Measurements from ENCODE around the gene H2BK1.

H2BK1 gene

DNA sequence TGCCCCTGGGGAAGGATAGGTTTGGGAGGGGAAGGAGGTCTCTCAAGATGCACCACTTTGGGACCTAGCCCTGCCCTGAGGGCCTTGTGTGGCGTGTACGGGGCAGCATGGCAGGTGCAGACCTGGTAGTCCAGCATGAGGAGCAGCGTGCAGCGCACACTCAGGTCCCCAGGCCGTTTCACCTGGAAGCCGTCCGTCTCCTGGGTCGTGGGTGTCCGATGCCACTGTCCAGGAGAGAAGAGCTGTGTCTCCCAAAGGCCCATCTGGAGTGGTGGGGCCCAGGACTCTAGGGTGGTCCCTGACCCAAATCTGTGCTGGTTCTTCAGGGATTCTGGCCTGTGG, 31.4 kb upstream of the H2BK1 start:
- Histone ChIP-seq H3K36me3 (replicated peaks) (peaks cover 44% of the 10 kb centered on the region), H3K27me3 (ENCODE audit: low read depth) (no peaks in the 10 kb centered on the region), H3K9me3 (no peaks in the 10 kb centered on the region), H3K4me1 (peaks cover 19% of the 10 kb centered on the region), H3K4me3 (no peak overlapping the region)
- in situ Hi-C loops (cut with MboI; ENCODE audit: low sequenced_read_pairs), result no loop called here
- no peak for DNase-seq (ENCODE audit: low spot score in 2 of 2)

DNA sequence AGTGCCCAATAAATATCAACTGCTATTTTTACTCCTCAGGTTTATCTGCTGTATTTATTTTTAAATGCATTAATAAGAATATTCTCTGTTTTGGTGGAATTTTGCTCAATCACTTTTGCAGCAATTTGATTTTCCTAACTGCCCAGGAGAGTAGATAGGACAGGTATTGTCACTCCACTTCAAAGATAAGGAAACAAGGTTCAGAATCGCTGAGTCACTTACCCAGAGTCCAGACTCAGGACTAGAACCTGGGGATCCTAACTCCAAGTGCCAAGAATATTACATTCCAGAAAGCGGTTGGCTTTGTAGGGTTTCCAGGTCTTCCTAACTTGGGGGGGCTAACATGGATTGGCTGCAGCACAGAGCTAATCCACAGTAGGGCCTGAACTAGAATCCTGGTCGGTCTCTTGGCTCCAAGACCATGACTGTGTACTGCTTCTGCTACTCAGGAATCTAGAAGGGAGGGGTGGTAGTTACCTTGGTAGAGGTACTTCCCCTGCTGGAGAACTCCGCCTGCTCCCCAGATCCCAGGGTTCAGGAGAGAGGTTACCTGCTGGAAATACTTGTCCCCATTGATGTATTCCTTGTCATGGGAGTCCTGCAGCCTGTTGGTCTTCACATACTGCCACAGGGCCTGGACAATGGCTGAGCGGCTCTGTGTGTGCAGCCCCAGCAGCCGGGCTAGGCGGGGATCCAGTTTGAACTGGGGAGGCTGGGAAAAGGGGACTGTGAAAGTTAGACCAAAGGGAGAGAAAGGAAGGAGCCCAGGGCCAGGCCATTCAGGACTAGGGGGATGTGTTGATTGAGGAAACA, 30.9 kb upstream of the H2BK1 start:
- in situ Hi-C loops (cut with MboI; ENCODE audit: low sequenced_read_pairs), result no loop called here
- Histone ChIP-seq H3K4me3 (no peak overlapping the region), H3K9me3 (no peaks in the 10 kb centered on the region), H3K36me3 (replicated peaks) (peaks cover 50% of the 10 kb centered on the region), H3K27me3 (ENCODE audit: low read depth) (no peaks in the 10 kb centered on the region), H3K4me1 (peaks cover 16% of the 10 kb centered on the region)
- no peak for DNase-seq (ENCODE audit: low spot score in 2 of 2)

DNA sequence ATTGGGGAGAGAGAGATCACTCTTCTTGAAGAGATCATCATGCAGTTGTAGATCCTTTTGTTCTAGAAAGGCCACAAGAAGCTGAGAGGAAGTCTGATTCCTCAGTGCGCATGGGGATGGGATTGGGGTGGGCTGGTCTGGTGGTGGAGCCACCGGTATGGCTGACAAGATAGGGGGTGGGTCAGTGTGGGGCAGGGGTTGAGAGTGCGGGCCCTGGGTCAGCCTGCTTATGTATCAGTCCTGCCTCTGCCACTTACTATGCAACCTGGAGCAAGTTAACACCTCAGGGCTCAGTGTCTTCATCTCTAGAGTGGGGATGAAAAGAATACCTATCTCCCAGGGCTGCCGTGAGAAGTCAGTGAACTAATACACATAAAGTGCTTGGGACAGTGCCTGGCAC, 30.2 kb upstream of the H2BK1 start:
- H3K9me3 ChIP-seq, result no peaks in the 10 kb centered on the region
- no peaks in the 10 kb centered on the region for H3K27me3 ChIP-seq (ENCODE audit: low read depth)
- DNase-seq (ENCODE audit: low spot score in 2 of 2), result no peak
- peaks cover 56% of the 10 kb centered on the region for H3K36me3 ChIP-seq (replicated peaks)
- H3K4me3 ChIP-seq, result no peak overlapping the region
- in situ Hi-C loops (cut with MboI; ENCODE audit: low sequenced_read_pairs), result no loop called here
- peaks cover 16% of the 10 kb centered on the region for H3K4me1 ChIP-seq

DNA sequence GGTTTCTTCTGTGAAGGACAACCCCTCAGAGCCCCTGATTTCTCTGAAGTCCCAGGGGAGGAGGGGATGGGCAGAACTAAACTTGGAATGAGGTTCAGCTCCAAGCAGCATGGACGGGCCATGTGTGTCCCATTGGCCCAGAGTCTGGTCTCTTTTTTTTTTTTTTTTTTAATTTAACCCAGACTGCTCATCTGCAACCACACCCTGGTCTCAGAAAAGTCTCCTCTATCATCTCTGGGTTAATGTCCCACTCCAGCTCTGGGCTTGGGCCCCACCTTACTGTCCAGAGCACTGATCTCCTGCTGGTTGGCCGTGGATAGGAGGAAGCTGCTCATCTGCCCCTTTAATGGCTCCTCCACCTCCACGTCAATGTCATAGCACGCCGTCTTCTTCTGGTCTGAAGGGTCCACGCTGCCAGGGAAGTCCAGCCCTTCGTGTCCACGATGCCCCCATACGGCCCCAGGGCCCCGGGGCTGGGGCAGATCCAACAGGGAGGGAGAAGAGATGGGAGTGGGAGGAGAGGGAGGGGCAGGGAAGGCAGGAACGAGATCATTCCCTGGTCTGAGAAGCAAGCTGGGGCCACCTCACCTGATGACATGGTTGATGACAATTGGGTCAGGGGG, 29.7 kb upstream of the H2BK1 start:
- H3K4me1 ChIP-seq, result peaks cover 12% of the 10 kb centered on the region
- no peak for DNase-seq (ENCODE audit: low spot score in 2 of 2)
- in situ Hi-C loops (cut with MboI; ENCODE audit: low sequenced_read_pairs), result no loop called here
- H3K36me3 ChIP-seq (replicated peaks), result peaks cover 62% of the 10 kb centered on the region
- H3K27me3 ChIP-seq (ENCODE audit: low read depth), result no peaks in the 10 kb centered on the region
- no peaks in the 10 kb centered on the region for H3K9me3 ChIP-seq
- no peak overlapping the region for H3K4me3 ChIP-seq

DNA sequence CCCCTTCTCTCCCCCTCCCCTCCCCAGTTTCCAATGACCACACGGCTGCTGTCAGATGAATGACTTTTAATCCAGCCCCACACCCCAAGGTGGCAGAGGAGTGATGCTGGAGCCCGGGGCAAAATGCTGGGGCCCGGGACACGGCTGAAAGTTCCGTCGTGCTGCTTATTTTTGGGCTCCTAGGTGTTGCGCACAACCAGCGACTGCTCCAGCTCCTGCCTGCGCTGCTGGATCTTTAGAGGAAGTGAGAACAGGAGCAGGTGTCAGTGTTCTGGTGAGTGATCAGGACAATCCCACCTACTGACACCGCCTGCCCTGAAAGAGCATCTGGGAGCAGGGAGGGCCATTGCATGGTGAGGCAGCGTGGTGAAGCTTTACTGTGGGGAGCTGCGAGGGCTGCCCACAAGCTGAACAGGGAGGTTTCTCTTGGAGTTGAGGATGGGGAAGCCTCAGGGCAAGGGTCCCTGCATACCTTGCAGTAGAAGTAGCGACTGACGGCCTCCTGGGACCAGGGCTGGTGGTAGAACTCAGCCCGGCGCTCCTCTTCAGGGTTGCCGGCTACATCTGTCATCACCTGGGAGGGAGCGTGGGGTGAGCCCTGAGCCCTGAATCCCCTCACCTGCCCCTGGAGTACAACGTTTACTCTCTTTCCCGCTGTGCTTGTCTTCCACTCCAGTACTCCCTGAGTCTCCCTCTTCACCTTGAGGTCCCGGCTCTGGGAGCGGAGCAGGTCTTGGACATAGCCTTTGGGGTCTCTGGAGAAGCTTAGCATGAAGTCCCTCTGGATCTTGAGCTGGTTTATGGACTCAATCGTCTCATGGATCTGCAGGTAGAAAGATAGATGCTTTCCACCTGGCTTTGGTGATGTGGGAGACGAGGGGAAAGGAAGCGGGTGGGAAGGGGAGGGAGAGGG, 28.9 kb upstream of the H2BK1 start:
- no peaks in the 10 kb centered on the region for H3K27me3 ChIP-seq (ENCODE audit: low read depth)
- no peak overlapping the region for H3K4me3 ChIP-seq
- no peak for DNase-seq (ENCODE audit: low spot score in 2 of 2)
- H3K4me1 ChIP-seq, result 0 out of 2 replicates have a peak, but pooled peaks cover 6% of the 10 kb centered on the region
- H3K36me3 ChIP-seq (replicated peaks), result peaks cover 70% of the 10 kb centered on the region
- in situ Hi-C loops (cut with MboI; ENCODE audit: low sequenced_read_pairs), result no loop called here
- H3K9me3 ChIP-seq, result no peaks in the 10 kb centered on the region

DNA sequence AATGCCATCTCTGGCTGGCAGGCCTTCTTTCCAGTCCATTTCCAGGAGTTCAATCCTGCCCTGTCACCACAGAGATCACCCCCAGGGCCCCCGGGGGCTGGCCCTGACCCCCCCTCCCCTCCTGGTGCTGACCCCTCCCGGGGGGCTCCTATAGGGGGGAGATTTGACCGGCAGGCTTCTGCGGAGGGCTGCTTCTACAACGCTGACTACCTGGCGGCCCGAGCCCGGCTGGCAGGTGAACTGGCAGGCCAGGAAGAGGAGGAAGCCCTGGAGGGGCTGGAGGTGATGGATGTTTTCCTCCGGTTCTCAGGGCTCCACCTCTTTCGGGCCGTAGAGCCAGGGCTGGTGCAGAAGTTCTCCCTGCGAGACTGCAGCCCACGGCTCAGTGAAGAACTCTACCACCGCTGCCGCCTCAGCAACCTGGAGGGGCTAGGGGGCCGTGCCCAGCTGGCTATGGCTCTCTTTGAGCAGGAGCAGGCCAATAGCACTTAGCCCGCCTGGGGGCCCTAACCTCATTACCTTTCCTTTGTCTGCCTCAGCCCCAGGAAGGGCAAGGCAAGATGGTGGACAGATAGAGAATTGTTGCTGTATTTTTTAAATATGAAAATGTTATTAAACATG, 28.0 kb upstream of the H2BK1 start:
- peaks cover 5% of the 10 kb centered on the region for H3K4me1 ChIP-seq
- no peaks in the 10 kb centered on the region for H3K9me3 ChIP-seq
- H3K36me3 ChIP-seq (replicated peaks), result peaks cover 73% of the 10 kb centered on the region
- DNase-seq (ENCODE audit: low spot score in 2 of 2), result no peak
- no peak overlapping the region for H3K4me3 ChIP-seq
- in situ Hi-C loops (cut with MboI; ENCODE audit: low sequenced_read_pairs), result no loop called here
- no peaks in the 10 kb centered on the region for H3K27me3 ChIP-seq (ENCODE audit: low read depth)

DNA sequence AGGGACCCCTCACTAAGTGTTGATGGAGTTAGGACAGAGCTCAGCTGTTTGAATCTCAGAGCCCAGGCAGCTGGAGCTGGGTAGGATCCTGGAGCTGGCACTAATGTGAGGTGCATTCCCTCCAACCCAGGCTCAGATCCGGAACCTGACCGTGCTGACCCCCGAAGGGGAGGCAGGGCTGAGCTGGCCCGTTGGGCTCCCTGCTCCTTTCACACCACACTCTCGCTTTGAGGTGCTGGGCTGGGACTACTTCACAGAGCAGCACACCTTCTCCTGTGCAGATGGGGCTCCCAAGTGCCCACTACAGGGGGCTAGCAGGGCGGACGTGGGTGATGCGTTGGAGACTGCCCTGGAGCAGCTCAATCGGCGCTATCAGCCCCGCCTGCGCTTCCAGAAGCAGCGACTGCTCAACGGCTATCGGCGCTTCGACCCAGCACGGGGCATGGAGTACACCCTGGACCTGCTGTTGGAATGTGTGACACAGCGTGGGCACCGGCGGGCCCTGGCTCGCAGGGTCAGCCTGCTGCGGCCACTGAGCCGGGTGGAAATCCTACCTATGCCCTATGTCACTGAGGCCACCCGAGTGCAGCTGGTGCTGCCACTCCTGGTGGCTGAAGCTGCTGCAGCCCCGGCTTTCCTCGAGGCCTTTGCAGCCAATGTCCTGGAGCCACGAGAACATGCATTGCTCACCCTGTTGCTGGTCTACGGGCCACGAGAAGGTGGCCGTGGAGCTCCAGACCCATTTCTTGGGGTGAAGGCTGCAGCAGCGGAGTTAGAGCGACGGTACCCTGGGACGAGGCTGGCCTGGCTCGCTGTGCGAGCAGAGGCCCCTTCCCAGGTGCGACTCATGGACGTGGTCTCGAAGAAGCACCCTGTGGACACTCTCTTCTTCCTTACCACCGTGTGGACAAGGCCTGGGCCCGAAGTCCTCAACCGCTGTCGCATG, 27.2 kb upstream of the H2BK1 start:
- Histone ChIP-seq H3K36me3 (replicated peaks) (peaks cover 77% of the 10 kb centered on the region), H3K9me3 (no peaks in the 10 kb centered on the region), H3K27me3 (ENCODE audit: low read depth) (no peaks in the 10 kb centered on the region), H3K4me3 (no peak overlapping the region), H3K4me1 (peaks cover 5% of the 10 kb centered on the region)
- DNase-seq (ENCODE audit: low spot score in 2 of 2), result no peak
- in situ Hi-C loops (cut with MboI; ENCODE audit: low sequenced_read_pairs), result no loop called here

DNA sequence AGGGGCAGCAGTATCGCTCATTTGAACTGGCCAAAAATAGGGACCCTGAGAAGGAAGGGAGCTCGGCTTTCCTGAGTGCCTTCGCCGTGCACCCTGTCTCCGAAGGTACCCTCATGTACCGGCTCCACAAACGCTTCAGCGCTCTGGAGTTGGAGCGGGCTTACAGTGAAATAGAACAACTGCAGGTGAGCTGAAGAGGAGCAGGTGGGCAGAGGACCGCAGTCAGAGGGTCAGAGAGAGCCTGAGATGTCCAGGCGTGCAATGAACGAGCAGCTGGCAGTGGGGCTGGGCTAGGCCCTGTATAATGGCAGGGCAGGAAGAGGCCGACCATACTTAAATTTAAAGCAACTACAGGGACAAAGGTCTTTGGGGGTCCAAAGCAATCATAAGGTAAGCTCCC, 26.1 kb upstream of the H2BK1 start:
- in situ Hi-C loops (cut with MboI; ENCODE audit: low sequenced_read_pairs), result no loop called here
- peaks cover 72% of the 10 kb centered on the region for H3K36me3 ChIP-seq (replicated peaks)

DNA sequence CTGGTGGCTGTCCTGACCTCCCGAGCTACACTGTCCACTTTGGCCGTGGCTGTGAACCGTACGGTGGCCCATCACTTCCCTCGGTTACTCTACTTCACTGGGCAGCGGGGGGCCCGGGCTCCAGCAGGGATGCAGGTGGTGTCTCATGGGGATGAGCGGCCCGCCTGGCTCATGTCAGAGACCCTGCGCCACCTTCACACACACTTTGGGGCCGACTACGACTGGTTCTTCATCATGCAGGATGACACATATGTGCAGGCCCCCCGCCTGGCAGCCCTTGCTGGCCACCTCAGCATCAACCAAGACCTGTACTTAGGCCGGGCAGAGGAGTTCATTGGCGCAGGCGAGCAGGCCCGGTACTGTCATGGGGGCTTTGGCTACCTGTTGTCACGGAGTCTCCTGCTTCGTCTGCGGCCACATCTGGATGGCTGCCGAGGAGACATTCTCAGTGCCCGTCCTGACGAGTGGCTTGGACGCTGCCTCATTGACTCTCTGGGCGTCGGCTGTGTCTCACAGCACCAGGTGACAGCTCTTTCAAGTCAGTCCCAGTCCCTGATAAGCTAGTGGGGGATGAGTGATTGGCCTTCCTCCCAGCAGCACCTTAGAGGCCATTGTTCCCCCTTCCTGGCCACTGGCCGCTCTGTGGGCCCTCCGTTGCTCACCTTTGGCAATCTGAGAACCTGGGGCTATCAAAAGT, 25.0 kb upstream of the H2BK1 start:
- no peaks in the 10 kb centered on the region for H3K27me3 ChIP-seq (ENCODE audit: low read depth)
- H3K4me1 ChIP-seq, result peaks cover 14% of the 10 kb centered on the region
- H3K4me3 ChIP-seq, result no peak overlapping the region
- in situ Hi-C loops (cut with MboI; ENCODE audit: low sequenced_read_pairs), result no loop called here
- H3K9me3 ChIP-seq, result no peaks in the 10 kb centered on the region
- no peak for DNase-seq (ENCODE audit: low spot score in 2 of 2)
- H3K36me3 ChIP-seq (replicated peaks), result peaks cover 63% of the 10 kb centered on the region

More for the DNA sequence above, 26.1 kb upstream of the H2BK1 start:
- Histone ChIP-seq H3K27me3 (ENCODE audit: low read depth) (no peaks in the 10 kb centered on the region), H3K9me3 (no peaks in the 10 kb centered on the region), H3K4me1 (peaks cover 9% of the 10 kb centered on the region), H3K4me3 (no peak overlapping the region)
- no peak for DNase-seq (ENCODE audit: low spot score in 2 of 2)

DNA sequence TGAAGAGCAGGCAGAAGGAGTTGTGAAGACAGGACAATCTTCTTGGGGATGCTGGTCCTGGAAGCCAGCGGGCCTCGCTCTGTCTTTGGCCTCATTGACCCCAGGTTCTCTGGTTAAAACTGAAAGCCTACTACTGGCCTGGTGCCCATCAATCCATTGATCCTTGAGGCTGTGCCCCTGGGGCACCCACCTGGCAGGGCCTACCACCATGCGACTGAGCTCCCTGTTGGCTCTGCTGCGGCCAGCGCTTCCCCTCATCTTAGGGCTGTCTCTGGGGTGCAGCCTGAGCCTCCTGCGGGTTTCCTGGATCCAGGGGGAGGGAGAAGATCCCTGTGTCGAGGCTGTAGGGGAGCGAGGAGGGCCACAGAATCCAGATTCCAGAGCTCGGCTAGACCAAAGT, 23.5 kb upstream of the H2BK1 start:
- Histone ChIP-seq H3K36me3 (replicated peaks) (peaks cover 53% of the 10 kb centered on the region), H3K4me3 (peak overlapping the region; percentile 89)

DNA sequence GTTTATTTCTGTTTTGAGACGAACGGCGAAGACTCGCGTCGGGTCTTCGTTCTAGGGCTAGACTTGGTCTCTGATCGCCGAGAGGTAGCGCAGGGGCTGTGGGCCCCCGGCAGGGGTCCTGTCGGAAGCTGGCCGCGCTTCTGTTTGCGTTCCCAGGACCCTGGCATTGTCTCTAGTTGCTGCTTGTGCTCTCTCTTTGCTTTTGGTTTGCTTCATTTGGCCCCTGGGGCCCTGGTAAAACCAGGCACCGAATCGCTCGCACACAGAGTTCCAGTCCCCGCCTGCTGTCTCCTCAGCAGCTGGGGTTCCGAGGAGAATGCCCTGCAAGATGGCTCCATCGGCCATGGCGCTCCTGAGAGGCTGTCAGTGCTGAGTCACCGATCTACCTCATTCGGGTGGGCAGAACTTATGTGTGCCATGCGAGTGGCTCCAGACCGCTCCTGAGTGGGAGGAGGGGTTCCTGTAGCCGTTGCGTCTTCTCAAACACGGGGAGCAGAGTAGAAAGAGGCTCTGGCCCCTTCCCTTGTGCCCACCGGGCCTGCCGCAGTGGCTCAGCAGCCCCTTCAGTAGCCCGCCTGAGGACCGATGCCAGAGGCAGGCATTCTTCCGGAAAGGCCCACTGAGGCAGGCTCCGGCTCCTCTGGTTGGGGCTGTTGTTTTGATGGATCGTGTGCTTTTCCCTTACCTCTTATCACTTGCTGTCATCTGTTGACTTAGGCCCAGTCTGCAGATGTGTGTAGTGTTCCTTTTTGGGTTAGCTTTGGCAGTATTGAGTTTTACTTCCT, 22.8 kb upstream of the H2BK1 start:
- H3K36me3 ChIP-seq (replicated peaks), result peaks cover 47% of the 10 kb centered on the region
- peak in 1 of 2 experiments; percentile 44 for DNase-seq (ENCODE audit: low spot score in 2 of 2)

More for the DNA sequence above, 23.5 kb upstream of the H2BK1 start:
- H3K27me3 ChIP-seq (ENCODE audit: low read depth), result no peaks in the 10 kb centered on the region
- H3K9me3 ChIP-seq, result no peaks in the 10 kb centered on the region
- no peak for DNase-seq (ENCODE audit: low spot score in 2 of 2)
- in situ Hi-C loops (cut with MboI; ENCODE audit: low sequenced_read_pairs), result no loop called here
- H3K4me1 ChIP-seq, result peaks cover 14% of the 10 kb centered on the region

More for the DNA sequence above, 22.8 kb upstream of the H2BK1 start:
- H3K9me3 ChIP-seq, result no peaks in the 10 kb centered on the region
- no peaks in the 10 kb centered on the region for H3K27me3 ChIP-seq (ENCODE audit: low read depth)
- in situ Hi-C loops (cut with MboI; ENCODE audit: low sequenced_read_pairs), result no loop called here
- H3K4me1 ChIP-seq, result peaks cover 17% of the 10 kb centered on the region
- peak overlapping the region; percentile 89 for H3K4me3 ChIP-seq
